WERI-Rb-1 (cell line): ENCODE data around the gene TBC1D9B.
"Not testable (repeated sequence)": the region's sequence is repeated elsewhere in the genome, so short reads cannot be mapped to it uniquely, and the experiment has no call there.

Experiments
- DNase-seq: peaks from one replicate; pipeline ENCODE4 v3.0.0-alpha.2; 2020
- H3K27ac ChIP-seq: fragments of 250-450 bp; sonication (Bioruptor Pico); 2 replicates; pipeline ENCODE4 v1.5.1; 2020; ENCODE audit warnings: mild to moderate bottlenecking, moderate library complexity
- H3K27me3 ChIP-seq: fragments of 250-450 bp; sonication (Bioruptor Pico); 2 replicates; pipeline ENCODE4 v1.5.1; 2021; ENCODE audit warnings: mild to moderate bottlenecking, low read depth, moderate library complexity; ENCODE audit not compliant: insufficient read depth, severe bottlenecking
- H3K36me3 ChIP-seq: fragments of 250-450 bp; sonication (Bioruptor Pico); 2 replicates; pipeline ENCODE4 v1.5.1; 2020; ENCODE audit warnings: mild to moderate bottlenecking, moderate library complexity
- H3K4me3 ChIP-seq: 2 replicates; pipeline ENCODE4 v1.5.1; 2011; ENCODE audit warnings: low read depth, mild to moderate bottlenecking, control low read depth, low read length
- H3K9me3 ChIP-seq: fragments of 250-450 bp; sonication (Bioruptor Pico); 2 replicates; pipeline ENCODE4 v1.5.1; 2021; ENCODE audit warnings: mild to moderate bottlenecking, moderate library complexity; ENCODE audit not compliant: severe bottlenecking
- TF ChIP-seq, protein P1 (sequence below): IDR thresholded peaks from 2 replicates; pipeline ENCODE4 v1.5.1; 2011; ENCODE audit warnings: low read depth, mild to moderate bottlenecking, control low read depth, inconsistent platforms, low read length

The TBC1D9B gene

DNA sequence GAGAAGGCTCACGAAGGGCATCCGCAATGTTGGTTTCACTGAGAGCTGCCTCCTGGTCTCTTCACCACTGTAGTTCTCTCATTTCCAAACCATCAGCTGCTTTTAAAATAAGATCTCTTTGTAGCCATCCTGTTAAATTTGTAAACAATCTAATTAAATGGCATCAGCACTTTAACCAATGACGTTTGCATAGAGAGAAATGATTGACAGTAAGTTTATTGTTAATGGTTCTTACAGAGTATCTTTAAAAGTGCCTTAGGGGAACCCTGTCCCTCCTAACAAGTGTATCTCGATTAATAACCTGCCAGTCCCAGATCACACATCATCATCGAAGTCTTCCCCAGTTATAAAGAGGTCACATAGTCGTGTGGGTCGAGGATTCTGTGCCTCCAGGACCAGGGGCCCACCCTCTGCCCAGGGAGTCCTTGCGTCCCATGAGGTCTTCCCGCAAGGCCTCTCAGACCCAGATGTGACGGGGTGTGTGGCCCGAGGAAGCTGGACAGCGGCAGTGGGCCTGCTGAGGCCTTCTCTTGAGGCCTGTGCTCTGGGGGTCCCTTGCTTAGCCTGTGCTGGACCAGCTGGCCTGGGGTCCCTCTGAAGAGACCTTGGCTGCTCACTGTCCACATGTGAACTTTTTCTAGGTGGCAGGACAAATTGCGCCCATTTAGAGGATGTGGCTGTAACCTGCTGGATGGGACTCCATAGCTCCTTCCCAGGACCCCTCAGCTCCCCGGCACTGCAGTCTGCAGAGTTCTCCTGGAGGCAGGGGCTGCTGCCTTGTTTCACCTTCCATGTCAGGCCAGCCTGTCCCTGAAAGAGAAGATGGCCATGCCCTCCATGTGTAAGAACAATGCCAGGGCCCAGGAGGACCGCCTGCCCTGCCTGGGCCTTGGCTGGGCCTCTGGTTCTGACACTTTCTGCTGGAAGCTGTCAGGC is 70.4 kb downstream of the TBC1D9B start:
- Histone ChIP-seq H3K27ac (no peak overlapping the region), H3K27me3 (no peaks in the 10 kb centered on the region), H3K4me3 (no peak overlapping the region), H3K9me3 (no peaks in the 10 kb centered on the region), H3K36me3 (peaks cover 16% of the 10 kb centered on the region)
- no peak for DNase-seq
- TF ChIP-seq, protein P1, sequence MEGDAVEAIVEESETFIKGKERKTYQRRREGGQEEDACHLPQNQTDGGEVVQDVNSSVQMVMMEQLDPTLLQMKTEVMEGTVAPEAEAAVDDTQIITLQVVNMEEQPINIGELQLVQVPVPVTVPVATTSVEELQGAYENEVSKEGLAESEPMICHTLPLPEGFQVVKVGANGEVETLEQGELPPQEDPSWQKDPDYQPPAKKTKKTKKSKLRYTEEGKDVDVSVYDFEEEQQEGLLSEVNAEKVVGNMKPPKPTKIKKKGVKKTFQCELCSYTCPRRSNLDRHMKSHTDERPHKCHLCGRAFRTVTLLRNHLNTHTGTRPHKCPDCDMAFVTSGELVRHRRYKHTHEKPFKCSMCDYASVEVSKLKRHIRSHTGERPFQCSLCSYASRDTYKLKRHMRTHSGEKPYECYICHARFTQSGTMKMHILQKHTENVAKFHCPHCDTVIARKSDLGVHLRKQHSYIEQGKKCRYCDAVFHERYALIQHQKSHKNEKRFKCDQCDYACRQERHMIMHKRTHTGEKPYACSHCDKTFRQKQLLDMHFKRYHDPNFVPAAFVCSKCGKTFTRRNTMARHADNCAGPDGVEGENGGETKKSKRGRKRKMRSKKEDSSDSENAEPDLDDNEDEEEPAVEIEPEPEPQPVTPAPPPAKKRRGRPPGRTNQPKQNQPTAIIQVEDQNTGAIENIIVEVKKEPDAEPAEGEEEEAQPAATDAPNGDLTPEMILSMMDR = no peak

DNA sequence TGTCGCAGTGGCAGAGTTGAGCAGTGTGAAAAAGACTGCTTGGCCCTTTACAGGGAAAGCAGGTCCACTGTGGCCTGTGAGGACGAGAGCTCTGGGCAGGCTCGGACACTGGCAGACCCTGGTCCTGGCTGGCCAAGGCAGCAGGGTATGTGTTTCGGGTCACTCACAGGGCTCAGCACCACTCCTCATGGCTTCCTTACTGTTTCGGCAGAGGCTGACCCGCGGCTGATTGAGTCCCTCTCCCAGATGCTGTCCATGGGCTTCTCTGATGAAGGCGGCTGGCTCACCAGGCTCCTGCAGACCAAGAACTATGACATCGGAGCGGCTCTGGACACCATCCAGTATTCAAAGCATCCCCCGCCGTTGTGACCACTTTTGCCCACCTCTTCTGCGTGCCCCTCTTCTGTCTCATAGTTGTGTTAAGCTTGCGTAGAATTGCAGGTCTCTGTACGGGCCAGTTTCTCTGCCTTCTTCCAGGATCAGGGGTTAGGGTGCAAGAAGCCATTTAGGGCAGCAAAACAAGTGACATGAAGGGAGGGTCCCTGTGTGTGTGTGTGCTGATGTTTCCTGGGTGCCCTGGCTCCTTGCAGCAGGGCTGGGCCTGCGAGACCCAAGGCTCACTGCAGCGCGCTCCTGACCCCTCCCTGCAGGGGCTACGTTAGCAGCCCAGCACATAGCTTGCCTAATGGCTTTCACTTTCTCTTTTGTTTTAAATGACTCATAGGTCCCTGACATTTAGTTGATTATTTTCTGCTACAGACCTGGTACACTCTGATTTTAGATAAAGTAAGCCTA is 71.3 kb downstream of the TBC1D9B start:
- H3K27ac ChIP-seq = no peak overlapping the region
- no peak overlapping the region for H3K4me3 ChIP-seq
- H3K9me3 ChIP-seq = no peaks in the 10 kb centered on the region
- TF ChIP-seq, protein P1 = no peak
- DNase-seq = no peak
- no peaks in the 10 kb centered on the region for H3K27me3 ChIP-seq
- peaks cover 18% of the 10 kb centered on the region for H3K36me3 ChIP-seq

DNA sequence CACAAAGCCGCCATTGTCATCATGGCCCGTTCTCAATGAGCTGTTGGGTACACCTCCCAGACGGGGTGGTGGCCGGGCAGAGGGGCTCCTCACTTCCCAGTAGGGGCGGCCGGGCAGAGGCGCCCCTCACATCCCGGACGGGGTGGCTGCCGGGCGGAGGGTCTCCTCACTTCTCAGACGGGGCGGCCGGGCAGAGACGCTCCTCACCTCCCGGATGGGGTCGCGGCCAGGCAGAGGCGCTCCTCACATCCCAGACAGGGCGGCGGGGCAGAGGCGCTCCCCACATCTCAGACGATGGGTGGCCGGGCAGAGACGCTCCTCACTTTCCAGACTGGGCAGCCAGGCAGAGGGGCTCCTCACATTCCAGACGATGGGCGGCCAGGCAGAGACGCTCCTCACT is 72.8 kb downstream of the TBC1D9B start:
- DNase-seq, H3K27ac ChIP-seq, H3K9me3 ChIP-seq, H3K27me3 ChIP-seq, H3K4me3 ChIP-seq: not testable (repeated sequence)
- H3K36me3 ChIP-seq = peaks cover 25% of the 10 kb centered on the region

DNA sequence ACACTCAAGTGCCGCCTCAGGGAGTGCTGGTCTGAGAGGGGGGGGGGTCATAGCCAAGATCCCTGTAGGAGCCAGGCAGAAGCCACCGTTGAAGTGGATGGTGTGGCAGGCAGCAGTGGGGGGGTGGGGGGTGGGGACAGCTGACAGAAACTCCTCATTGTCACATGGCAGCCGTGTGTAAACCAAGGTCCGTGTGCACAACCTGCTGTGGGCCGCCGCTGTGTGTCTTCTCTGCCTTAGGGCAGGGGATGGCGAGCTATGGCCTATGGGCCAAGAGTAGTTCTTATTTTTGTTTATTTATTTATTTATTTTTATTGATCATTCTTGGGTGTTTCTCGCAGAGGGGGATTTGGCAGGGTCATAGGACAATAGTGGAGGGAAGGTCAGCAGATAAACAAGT is 73.6 kb downstream of the TBC1D9B start:
- Histone ChIP-seq H3K36me3 (peaks cover 25% of the 10 kb centered on the region), H3K9me3 (no peaks in the 10 kb centered on the region), H3K27ac (no peak overlapping the region), H3K27me3 (no peaks in the 10 kb centered on the region), H3K4me3 (no peak overlapping the region)
- DNase-seq = no peak
- TF ChIP-seq, protein P1 = no peak

DNA sequence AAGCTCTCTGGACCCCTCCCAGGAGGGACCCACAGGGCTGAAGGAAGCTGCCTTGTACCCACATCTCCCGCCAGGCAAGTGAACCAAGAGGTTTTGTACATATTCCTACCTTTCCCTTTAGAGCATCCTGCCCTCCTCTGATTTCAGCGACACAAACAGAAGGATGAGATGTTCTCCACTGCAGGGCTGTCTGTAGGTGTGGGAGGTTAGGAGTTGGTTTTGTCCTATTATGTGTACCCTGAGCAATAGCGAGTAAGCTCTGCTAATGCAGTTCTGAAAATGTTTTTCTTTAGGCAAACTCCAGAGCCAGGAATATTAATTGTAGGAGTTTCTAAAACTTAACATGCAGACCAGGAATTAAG is 74.0 kb downstream of the TBC1D9B start:
- Histone ChIP-seq H3K27ac (no peak overlapping the region), H3K4me3 (no peak overlapping the region), H3K9me3 (no peaks in the 10 kb centered on the region), H3K36me3 (peaks cover 28% of the 10 kb centered on the region), H3K27me3 (no peaks in the 10 kb centered on the region)
- TF ChIP-seq, protein P1 = no peak
- DNase-seq = no peak

DNA sequence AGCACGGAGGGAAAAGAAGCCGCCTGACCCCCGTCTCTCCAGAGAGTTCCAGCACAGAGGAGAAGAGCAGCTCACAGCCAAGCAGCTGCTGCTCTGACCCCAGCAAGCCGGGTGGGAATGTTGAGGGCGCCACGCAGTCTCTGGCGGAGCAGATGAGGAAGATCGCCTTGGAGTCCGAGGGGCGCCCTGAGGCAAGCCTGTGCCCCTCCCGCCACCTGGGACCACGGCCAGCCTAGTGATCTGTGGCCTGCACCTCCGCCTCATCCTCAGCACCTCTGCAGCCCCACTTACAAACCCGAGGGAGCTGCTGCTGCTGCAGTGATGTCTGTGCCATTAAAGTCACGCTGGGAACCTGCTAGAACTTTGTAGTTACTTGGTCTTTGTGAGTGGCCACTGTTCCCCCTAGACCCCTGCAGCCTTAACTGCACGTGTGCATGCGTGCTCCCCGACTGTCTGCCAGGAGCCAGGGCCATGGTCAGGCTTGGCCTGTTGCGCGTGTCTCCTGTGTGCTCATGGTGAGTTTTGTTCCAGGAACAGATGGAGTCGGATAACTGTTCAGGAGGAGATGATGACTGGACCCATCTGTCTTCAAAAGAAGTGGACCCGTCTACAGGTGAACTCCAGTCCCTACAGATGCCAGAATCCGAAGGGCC is 74.5 kb downstream of the TBC1D9B start:
- Histone ChIP-seq H3K4me3 (no peak overlapping the region), H3K27ac (no peak overlapping the region), H3K36me3 (peaks cover 30% of the 10 kb centered on the region), H3K9me3 (no peaks in the 10 kb centered on the region), H3K27me3 (no peaks in the 10 kb centered on the region)
- TF ChIP-seq, protein P1 = no peak
- no peak for DNase-seq
